Stimulated activated CD4-positive, alpha-beta T cell treated with anti-CD3 and anti-CD28 coated beads, Interleukin-15, amount 100 ng/mL, for 1 hour (primary cell): ENCODE results near the gene FCHSD2.
"Not testable (repeated sequence)": the region's sequence is repeated elsewhere in the genome, so short reads cannot be mapped to it uniquely, and the experiment has no call there.

Experiments
- DNase-seq, 2 donors: peaks; one replicate each; pipeline ENCODE4 v3.0.0-alpha.2; 2020; ENCODE audit warnings: low read depth in 1 of 2, low spot score in 1 of 2

The FCHSD2 gene

DNA sequence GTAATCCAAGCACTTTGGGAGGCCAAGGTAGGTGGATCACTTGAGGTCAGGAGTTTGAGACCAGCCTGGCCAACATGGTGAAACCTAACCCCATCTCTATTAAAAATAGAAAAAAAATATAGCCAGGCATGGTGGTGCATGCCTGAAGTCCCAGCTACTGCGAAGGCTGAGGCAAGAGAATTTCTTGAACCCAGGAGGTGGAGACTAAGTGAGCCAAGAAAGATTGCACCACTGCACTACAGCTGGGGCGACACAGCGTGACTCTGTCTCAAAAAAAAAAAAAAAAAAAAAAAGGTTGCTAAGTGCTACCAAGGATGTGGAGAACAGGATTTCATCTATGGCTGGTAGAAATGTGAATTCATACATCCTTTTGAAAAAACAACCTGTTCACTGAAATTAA lies 291.3 kb downstream of the FCHSD2 start:
- no peak for DNase-seq

- no peak for DNase-seq
These were observed 293.2 kb downstream of the FCHSD2 start for GRCh38 chr11:72848846-72849466.

GRCh38 chr11:72844356-72844755 lies 297.8 kb downstream of the FCHSD2 start:
- DNase-seq: no peak

DNA sequence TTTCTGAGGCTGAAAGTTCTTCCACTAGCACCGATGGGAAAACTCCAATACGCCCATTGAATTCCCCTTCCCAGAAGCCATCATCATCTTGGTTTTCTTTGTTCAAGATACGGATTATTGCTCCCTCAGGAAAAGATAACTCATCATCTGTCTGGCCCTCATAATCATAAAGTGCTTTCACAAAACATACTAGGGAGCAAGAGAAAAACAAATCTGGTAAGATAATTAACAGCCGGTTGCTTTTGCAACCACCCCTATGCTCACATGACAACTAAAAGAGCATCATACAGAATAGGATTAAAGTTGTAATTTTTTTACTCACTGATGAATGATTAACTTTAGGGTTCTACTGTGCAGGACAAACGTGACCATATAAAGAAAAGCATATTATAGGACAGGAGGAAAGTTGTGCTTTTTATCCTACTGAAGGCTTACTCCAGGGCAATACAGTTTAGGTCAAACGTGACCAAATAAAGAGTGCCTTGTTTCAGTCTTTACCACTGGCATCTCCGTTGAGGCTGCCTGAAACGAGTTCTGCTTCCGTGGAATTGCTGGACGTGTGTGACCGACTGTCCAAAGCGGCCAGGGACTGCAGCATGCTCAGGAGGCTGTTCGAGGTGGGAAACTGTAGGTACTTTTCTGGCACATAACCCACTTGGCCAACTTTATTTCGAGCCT lies 299.3 kb downstream of the FCHSD2 start:
- DNase-seq: no peak

- DNase-seq: no peak
These were observed 300.0 kb downstream of the FCHSD2 start for GRCh38 chr11:72842126-72842525.

- DNase-seq: no peak
These were observed 300.7 kb downstream of the FCHSD2 start for GRCh38 chr11:72841397-72841796.

- DNase-seq: no peak
These were observed 301.3 kb downstream of the FCHSD2 start for GRCh38 chr11:72840780-72841179.

DNA sequence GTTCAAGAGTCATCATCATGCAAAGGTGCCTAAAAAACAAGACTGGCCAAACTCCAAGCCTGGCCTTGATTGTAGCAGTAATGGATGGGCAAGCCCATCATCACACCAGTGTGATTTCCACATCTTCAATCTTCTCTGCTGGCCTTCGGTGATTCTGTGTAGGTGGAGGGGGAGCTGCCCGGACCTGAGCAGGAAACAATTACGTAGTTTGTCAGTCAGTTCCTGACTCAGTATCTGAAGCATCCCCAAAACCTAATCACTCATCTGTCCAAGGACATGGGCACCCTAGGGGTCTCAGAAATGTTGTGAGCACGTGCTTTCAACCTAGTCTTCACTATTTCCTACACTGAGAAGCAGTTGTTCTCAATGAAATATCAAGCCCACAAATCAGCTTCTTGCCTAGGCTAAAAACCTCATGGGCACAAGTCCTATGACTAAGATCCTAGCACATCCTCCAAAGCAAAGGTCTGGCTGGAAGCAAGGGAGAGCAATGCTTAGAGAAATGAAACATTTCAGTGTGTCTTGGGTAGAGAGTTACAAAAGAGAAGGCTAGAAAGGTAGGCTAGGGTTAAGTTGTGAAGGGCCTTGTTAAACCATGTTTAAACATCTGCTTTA lies 303.3 kb downstream of the FCHSD2 start:
- DNase-seq: no peak

GRCh38 chr11:72836111-72836510 lies 306.0 kb downstream of the FCHSD2 start:
- no peak for DNase-seq

GRCh38 chr11:72834905-72835304 lies 307.2 kb downstream of the FCHSD2 start:
- no peak for DNase-seq

GRCh38 chr11:72833811-72834493 lies 308.2 kb downstream of the FCHSD2 start:
- no peak for DNase-seq

DNA sequence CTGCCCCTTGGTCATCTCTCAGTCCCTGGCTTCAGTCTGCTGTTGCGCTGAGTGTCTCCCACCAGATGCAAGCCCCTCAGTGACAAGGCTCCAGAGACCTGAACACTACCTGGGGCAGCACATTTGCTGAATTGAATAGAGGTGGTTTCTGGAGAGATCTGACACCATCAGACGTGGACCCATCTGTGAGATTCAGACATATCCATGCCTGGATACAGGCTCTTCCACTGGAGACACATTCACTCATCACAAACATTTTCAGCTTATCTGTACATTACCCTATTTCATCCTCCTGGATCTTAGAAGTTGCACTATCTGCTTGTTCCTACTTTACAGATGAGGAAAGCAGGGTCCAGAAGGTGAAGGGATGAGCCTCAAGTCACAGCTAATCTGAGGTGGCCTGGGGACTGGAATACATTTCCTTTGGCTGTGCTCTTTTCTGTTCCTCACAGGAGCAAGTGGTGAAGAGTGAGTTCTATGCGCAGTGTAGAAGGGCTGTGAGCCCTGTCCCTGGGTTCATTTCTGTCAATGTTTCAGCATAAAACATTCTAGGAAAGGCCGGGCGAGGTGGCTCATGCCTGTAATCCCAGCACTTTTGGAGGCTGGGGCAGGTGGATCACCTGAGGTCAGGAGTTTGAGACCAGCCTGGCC lies 308.9 kb downstream of the FCHSD2 start:
- DNase-seq: no peak

DNA sequence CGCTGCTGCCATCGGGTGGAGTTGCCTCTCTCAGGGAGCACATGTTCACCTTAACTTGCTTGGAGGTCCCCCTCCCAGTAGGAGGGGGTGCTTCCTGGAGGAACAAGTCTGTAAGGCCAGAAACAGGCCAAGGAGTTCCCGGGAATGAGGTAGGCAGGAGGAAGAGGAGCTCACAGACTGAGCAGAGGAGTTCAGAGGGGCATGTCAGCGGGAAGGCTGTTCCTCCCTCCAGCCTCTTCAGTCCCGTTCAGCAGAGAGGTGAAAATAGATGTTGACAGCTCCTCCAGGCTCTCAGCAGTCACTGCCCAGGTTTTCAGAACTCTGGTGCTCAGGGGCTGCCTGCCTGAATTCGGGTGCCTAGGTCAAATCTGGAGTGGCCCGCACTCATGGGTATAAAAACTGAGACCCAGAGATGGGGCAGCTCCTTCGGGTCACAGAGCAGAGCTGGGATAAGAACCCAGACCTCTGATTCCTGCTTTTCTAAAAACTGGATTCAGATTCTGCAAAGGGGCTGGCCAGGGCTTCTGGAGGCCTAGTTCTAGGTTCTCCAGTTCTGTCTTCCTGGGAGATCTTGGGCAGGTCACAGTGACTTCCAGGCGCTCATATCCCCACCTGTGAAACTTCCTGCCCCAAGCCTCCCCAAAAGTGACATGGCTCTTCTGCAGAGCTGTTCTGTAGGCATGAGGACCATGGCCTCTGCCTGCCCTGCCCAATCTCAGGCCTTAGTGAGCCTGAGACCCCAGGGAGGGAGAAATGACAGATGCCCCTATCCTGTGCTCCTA lies 309.6 kb downstream of the FCHSD2 start:
- DNase-seq: no peak

GRCh38 chr11:72831521-72832300 lies 310.4 kb downstream of the FCHSD2 start:
- DNase-seq: peak in 1 of 2 donors; percentile 39

- DNase-seq: no peak
These were observed 312.1 kb downstream of the FCHSD2 start for GRCh38 chr11:72829884-72830533.

GRCh38 chr11:72829178-72829577 lies 312.9 kb downstream of the FCHSD2 start:
- DNase-seq: no peak

DNA sequence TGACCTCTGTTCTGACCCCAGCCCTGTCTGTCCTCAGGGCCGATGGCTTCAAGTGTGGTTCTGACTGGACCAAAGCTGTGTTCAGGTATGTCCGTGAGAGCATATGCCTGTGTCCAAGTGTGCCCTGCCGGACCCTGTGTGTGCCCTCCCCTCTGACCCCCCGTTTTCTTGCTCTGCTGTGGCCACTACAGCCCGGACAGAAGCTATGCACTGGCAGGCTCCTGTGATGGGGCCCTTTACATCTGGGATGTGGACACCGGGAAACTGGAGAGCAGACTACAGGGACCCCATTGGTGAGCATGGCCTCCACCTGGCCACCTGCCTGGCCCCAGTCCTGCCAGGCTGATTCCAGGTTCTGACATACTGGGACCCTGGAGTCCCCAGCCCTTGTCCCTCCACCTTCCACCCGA lies 313.4 kb downstream of the FCHSD2 start:
- no peak for DNase-seq

DNA sequence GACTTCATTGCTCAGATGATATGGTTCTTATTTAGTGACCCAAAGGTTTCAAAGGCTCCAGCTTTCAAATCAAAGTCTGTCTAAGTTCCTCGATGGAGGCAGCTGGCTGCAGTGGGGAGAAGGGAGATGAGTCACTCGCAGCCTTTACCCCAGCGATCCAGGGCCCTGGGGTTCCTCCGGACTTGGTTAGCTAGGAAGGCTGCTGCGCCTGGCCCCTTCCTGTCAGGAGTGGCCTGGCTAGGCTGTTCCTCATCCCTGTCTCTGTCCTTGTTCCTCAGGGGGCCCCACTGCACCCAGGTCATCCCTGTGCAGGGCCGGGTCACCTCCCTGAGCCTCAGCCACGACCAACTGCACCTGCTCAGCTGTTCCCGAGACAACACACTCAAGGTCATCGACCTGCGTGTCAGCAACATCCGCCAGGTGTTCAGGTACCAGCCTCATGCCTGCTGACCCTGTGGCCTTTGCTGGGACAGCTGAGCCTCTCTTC lies 314.0 kb downstream of the FCHSD2 start:
- DNase-seq: no peak

DNA sequence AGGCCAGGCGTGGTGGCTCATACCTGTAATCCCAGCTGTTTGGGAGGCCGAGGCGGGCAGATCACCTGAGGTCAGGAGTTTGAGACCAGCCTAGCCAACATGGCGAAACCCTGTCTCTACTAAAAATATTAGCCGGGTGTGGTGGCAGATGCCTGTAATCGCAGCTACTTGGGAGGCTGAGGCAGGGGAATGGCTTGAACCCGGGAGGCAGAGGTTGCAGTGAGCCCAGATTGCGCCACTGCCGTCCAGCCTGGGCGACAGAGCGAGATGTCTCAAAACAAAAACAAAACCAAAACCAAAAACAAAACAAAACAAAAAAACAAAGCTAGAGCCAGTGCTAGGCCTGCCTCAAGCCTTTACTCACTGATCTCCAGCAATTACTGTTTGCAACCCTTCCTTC lies 314.5 kb downstream of the FCHSD2 start:
- DNase-seq: not testable (repeated sequence)
